Measurements from ENCODE around the gene PROSER3.

PROSER3 gene

GRCh38 chr19:35757749-35758608 lies at the start of gene PROSER3:
Gene PROSER3, plus strand, starts transcription at chr19:35758176. Its CDS starts 40 bp downstream, at chr19:35758216.
- DNase-seq, result peak; percentile 97

- no peak for DNase-seq
These were observed 49.6 kb upstream of the PROSER3 start for GRCh38 chr19:35708391-35708790.

DNA sequence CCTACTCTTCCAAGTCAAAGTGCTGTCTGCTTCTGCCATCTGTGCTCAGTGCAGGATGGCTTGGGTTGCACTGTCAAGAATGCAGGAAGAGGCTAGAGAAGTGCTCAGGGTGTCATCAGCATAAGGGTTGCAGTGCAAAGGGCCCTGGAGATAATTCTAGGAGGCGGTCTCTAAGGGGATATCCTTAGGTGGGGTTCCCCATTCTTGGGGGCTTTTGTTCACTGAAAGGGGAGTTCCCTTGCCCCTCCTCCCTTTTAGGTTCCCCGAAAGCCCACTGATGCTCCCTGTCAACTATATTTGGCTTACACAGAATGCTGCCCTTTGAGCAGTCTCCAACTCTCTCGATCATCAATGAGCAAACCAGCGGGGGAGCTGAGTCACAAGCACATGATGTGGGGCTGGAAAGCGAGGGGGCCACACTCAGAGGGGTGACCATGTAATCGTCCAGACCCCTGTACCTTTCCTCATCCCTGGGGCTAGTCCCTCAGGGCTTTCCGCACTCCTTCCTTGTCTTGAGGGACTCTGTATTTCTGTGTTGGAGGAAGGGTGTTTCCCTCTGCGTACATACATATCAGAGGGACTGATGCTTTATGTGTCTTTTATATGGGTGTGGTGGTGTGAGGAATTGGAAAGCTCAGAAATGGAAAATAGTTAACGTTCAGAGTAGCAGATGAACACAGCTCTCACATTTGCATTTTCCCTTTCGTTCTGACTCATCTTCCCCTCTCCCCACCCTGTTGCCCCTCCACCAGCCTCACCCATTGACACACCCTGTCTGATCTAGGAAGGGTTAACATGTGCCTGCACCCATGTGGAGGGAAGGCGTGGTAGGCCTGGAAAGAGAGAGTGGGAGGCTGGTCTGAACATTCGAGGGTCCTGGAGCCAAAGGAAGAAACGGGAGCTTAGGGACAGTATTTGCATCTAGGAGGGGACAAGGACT lies 46.9 kb upstream of the PROSER3 start:
- DNase-seq, result peak; percentile 45

DNA sequence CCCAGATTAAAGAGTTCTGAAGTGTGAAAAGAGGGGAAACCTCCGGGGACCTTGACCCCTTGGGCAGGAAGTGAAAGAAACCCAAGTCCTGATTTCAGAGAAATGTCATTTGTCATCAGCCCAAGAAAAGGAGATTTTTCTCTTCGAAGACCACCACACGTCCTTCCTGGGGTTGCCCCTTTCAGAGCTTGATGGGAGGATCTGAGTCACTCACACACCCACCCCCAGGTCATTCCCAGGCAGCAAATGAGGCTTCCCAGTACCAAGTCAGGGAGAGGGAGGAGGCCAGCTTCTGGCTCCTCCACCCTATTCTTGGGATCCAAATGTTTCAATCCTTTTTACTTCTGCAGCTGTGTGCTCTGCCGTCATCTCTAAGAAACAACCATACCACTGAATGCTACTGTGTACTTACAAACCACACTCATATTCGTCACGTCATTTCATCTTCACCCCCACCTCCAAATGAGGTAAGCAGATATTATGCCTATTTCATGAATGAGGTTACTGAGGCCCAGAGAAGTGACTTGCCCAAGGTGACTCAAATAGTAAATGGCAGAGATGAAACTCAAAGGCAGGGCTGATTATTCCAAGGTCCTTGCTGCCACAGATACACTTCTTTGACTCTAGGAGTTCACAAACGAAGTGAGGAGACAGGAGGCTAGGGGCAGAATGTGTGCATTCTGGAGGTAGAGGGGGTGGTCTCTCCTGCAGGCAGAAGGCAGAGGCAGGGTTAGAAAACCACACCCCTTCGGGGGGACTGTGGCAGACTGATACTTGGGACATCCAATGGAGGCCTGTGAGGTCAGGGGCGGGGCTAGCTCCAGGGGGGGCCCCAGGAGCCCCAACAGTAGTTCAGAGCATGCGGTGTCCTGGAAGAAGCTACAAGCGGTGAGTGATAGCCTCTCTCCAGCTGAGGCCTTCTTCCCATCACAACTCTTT lies 45.1 kb upstream of the PROSER3 start:
- DNase-seq, result peak; percentile 59

- DNase-seq, result no peak
These were observed 44.5 kb upstream of the PROSER3 start for GRCh38 chr19:35713506-35713850.

- DNase-seq, result no peak
These were observed 44.0 kb upstream of the PROSER3 start for GRCh38 chr19:35713904-35714495.

GRCh38 chr19:35714601-35715354 lies 43.2 kb upstream of the PROSER3 start:
- DNase-seq, result no peak

DNA sequence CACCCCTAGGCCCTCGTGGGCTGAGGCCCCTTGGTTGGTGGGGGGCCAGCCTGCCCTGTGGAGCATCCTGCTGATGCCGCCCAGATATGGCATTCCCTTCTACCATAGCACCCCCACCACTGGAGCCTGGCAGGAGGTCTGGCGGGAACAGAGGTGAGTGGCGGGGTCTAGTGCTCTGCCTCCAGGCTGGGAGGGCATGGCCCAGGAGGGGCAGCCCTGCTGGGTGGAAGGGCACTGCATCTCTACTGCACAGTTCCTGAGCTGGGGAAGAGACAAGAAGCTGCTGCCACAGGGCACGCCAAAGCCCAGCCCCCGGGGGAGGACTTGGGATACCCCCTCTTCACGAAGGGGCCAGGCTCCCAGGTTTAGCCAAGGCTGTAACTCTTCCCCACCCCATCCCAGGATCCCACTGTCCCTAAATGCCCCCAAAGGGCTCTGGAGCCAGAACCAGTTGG lies 42.6 kb upstream of the PROSER3 start:
- DNase-seq, result no peak

GRCh38 chr19:35715981-35716800 lies 41.8 kb upstream of the PROSER3 start:
- peak; percentile 40 for DNase-seq

DNA sequence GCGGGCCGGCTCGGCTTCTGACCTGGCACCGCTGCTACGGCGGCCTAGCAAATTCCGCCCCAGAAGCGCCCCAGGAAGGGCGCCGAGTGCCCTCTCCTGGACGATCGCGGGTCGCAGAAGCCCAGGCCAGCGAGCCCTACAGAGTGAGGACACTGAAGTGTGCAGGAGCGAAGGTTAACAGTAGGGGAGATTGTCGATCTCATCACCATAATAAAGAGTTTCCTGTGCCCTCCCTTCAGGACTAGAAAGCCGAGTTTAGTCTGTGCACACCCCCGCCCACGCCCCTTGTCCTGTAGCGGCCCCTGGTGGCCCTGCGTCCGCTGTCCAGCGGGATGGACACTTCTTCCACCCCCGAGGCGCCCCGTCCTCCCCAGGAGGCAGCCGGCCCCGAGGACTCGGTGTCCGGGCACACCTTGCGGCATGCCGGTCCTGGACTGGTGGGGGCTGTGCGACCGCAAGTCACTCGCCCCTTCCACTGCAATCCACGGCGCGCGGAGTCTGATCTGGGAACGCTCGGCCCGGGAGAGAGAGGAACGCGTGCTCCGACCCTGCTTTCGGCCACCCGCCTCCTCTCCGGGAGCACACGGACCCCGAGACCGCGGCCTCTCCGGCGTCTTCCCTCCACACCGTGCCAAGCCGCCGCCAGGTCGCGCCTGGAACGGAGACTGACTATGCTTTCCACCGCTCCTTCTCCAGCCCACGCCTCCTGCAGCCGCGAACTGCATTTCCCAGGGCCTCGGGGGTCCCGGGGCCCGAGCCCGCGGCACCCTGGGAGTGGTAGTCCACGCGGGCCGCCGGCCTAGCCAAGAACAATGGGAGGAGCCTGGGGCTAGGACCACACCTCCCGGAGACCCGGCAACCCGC lies 40.9 kb upstream of the PROSER3 start:
- DNase-seq, result peak; percentile 95

DNA sequence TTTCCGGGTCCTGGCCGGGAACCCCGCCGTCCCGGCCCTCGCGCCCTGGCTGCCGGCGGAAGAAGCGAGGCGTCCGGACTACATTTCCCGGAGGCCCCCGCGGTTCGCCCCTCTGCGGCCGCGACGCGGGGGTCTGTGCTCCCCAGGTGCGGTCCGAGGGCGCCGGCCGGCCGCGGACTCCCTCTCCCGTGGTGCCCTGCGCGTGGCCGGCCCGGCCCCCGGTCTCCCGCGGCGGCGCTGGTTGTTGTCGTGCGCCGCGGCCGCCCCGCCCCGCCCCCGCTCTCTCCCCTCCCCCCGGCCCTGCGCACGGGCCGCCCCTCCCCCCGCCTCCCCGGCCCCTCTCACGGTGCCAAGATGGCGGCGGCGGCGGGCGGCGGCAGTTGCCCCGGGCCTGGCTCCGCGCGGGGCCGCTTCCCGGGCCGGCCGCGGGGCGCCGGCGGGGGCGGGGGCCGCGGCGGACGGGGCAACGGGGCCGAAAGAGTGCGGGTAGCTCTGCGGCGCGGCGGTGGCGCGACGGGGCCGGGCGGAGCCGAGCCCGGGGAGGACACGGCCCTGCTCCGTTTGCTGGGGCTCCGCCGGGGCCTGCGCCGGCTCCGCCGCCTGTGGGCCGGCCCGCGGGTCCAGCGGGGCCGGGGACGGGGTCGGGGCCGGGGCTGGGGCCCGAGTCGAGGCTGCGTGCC lies 40.2 kb upstream of the PROSER3 start, which contains the start of gene KMT2B:
KMT2B (plus strand) TSS at position 339 of the 680 bp plus-strand sequence; CDS start at position 355, 16 bp downstream.
- DNase-seq, result peak; percentile 58

- no peak for DNase-seq
These were observed 39.5 kb upstream of the PROSER3 start for GRCh38 chr19:35718345-35719041.

- DNase-seq, result no peak
These were observed 38.4 kb upstream of the PROSER3 start for GRCh38 chr19:35719402-35720162.

DNA sequence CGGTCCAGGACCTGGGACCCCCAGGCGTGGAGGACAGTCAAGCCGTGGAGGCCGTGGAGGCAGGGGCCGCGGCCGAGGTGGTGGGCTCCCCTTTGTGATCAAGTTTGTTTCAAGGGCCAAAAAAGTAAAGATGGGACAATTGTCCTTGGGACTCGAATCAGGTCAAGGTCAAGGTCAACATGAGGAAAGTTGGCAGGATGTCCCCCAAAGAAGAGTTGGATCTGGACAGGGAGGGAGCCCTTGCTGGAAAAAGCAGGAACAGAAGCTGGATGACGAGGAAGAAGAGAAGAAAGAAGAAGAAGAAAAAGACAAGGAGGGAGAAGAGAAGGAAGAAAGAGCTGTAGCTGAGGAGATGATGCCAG lies 37.8 kb upstream of the PROSER3 start:
- DNase-seq, result no peak

DNA sequence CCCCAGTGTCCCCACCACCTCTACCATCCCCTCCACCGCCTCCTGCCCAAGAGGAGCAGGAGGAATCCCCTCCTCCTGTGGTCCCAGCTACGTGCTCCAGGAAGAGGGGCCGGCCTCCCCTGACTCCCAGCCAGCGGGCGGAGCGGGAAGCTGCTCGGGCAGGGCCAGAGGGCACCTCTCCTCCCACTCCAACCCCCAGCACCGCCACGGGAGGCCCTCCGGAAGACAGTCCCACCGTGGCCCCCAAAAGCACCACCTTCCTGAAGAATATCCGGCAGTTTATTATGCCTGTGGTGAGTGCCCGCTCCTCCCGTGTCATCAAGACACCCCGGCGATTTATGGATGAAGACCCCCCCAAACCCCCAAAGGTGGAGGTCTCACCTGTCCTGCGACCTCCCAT lies 37.3 kb upstream of the PROSER3 start:
- no peak for DNase-seq

DNA sequence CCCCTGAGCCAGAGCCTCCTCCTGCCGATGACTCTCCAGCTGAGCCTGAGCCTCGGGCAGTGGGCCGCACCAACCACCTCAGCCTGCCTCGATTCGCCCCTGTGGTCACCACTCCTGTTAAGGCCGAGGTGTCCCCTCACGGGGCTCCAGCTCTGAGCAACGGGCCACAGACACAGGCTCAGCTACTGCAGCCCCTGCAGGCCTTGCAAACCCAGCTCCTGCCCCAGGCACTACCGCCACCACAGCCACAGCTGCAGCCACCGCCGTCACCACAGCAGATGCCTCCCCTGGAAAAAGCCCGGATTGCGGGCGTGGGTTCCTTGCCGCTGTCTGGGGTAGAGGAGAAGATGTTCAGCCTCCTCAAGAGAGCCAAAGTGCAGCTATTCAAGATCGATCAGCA lies 36.6 kb upstream of the PROSER3 start:
- no peak for DNase-seq

DNA sequence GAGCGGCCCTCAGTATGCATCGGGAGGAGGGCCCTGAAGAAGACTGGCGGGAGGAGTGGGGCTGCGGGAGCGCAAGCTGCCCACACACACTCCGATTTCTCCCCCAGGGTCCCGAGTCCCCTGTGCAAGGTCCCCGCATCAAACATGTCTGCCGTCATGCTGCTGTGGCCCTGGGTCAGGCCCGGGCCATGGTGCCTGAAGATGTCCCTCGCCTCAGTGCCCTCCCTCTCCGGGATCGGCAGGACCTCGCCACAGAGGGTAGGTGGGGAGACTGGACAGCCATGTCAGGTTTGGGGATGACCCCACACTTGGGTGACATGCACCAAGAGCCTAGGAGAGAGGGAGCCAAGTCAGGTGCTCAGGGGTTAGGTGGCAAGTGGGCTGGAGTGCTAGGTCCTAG lies 35.5 kb upstream of the PROSER3 start:
- DNase-seq, result no peak
